GM19238 (cell line): ENCODE data around the gene CD1D.
"Not testable (repeated sequence)": the region's sequence is repeated elsewhere in the genome, so short reads cannot be mapped to it uniquely, and the experiment has no call there.

Source experiments
- DNase-seq: peaks from one replicate; pipeline ENCODE4 v3.0.0; 2011; ENCODE audit warnings: low spot score; ENCODE audit not compliant: insufficient read length

CD1D gene

DNA sequence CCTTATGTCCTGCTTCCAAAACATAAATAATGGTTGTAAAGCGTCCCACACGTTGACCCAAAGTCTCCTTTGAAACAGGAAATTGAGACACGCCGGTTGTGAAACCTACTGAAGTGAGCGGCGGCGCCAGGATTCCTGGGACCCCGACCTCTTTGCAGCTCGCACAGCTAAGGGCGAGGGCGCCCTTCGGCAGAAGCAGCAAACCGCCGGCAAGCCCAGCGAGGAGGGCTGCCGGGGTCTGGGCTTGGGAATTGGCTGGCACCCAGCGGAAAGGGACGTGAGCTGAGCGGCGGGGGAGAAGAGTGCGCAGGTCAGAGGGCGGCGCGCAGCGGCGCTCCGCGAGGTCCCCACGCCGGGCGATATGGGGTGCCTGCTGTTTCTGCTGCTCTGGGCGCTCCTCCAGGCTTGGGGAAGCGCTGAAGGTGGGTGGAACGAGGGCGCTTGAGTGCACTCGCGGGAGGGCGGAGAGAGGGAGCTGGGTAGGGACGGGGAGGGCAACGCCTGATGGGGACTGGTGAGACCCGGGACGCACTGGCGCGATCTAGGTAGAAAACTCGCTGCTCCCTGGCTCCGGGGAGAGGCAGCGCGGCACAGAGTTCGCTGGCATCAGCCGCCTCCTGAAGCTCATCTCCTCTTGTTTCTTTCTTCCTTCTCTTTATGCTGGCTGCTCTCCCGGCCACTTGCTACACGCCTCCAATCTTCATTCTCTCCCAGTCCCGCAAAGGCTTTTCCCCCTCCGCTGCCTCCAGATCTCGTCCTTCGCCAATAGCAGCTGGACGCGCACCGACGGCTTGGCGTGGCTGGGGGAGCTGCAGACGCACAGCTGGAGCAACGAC, at the start of gene CD1D:
TSS of gene CD1D (plus strand) at position 155 of the 836 bp plus-strand sequence. CDS start at position 362, 207 bp downstream.
- DNase-seq, result peak; percentile 31

DNA sequence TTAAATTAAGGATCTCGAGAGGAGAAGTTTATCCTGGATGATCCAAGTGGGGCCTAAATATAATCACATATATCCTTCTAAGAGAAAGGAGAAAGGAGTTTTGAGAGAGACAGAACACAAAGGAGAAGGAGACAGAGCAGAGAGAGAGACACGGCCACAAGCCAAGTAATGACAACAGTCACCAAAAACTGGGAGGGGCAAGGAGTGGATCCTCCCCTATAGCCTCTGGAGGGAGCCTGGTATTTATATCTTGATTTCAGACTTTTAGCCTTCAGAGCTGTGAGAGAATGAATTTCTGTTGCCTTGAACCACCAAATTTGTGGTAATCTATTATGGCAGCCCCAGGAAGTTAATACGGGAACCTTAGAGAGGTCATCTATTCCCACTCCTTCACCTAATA, 49.5 kb upstream of the CD1D start:
- DNase-seq, result no peak

DNA sequence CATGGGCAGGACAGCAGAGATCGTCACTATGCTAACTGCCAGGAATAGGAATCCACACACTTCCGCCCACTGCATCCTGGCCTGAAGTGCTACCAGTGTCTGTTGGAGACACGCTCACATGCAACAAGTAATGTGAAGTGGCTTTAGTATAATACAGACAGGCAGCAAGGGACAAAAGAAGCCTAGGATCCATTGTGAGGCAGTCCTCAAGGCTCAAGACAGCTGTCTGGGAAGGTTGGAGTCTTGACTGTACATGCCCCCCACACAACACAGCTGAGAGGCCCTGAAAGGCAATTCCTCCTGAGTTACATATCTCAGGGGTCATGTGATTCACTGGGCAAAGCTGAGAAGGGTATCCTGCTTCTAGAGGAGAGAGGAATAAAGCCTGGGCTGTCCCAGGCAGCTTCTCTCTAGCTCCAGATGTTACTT, 39.9 kb upstream of the CD1D start:
- DNase-seq, result no peak

- DNase-seq, result no peak
Observed at GRCh38 chr1:158145173-158145719, 35.4 kb upstream of the CD1D start.

- DNase-seq, result no peak
Observed at GRCh38 chr1:158146165-158146564, 34.5 kb upstream of the CD1D start.

DNA sequence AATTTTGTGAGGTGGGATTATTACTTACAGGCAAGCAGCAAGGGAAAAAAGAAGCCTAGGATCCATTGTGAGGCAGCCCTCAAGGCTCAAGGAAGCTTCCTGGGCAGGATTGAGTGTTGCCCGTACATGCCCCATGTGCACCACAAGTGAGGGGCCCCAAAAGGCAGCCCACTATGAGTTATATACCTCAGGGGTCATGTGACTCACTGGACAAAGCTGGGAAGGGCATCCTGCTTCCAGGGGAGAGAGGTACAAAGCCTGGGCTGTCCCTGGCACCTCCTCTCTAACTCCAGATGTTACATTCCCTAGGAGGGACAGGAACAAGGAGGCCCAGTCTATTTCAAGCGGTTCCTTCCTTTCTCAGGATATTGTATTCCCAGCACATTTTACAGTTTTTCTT, 34.0 kb upstream of the CD1D start:
- no peak for DNase-seq

DNA sequence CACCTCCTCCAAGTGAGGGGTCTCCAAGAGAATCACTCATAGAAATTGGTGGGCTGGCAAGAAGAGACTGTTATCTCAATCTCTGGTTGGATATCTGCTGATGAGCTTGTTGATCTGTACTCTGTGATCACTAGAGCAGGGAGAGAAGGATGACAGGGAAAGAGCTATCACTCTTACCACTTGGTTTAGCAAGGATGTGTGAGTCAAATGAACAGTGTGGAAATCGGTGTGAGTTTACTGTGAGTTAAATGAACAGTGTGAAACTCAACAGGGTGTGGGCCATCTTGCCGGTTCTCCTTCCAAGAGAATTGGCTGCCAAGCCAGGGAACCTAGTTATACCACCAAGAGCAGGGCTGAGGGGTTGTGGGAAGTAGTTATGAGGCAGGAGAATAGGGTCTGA, 33.3 kb upstream of the CD1D start:
- DNase-seq, result no peak

GRCh38 chr1:158147869-158148268, 32.8 kb upstream of the CD1D start:
- DNase-seq, result no peak

DNA sequence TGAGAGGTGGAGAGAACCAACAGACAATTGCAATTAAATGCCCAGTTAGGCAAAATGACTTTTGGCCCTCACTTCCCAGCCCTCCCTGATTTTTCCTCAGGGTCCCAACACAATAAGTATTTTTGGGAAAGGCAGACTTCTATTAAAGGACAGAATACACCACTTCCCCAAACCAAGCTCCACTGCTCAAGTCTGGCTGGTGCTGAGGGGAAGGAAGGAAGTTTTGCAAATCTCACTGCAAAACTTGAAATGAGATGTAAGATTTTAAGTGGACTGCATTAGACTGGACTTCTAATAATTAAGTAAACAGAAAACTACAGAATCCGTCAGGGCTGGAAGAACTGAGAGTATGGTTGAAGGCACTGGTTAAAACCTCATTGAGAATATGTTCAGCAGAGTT, 32.2 kb upstream of the CD1D start:
- DNase-seq, result no peak

- DNase-seq, result no peak
Observed at GRCh38 chr1:158149175-158149574, 31.5 kb upstream of the CD1D start.

- peak; percentile 60 for DNase-seq
Observed at GRCh38 chr1:158149577-158150269, 31.0 kb upstream of the CD1D start.

DNA sequence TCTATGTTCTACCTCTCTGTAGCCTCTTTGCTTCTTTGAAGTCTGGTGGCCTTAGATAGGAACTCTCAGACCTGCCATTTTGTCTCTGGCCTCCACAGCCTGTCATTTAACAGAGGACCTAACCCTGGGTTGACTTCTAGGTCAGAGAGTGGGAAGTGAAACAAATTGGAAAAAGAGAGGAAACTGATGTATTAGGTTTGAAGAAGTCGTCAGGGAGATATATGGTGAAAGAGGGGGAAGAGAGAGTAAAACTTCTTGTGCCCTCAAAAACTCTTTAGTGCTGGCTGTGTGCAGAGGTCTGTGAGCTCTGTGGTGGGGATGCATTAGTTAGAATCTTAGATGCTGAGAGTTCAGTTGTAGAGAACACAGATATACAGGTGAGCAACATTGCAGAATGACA, 30.2 kb upstream of the CD1D start:
- DNase-seq, result no peak

- DNase-seq, result no peak
Observed at GRCh38 chr1:158153179-158153578, 27.5 kb upstream of the CD1D start.

DNA sequence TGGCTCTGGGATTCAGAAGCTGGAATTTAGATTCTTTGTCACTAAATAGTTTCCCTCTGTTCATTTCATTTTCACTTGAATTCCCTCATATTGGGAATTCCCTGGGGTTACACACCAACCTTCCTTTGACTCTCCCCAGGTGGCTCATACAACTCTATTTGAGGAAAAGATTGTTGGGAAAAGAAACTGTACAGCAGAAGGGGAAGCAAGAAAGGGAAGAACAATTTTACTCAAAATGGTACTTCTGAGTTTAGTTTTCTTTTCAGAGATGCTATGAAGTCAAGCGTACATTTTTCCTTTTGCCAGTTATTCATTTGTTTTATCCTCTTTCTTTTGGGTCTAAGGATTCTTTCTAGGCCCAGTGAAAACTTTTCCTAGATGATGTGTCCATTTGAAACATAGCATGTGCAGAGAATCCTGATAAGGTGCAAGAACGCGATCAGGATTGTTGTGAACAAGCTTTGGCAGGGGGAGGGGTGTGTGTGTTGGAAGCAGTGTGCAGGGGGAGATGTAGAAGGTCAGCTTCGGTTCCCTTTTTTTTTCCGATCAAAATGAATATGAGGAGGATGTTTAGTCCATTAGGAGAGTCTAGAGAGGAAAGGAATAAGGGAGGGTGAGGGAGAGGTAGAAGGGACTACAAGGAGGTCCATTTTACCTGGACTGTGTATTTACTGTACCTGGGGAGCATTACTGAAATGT, 26.8 kb upstream of the CD1D start:
- no peak for DNase-seq

GRCh38 chr1:158154501-158154900, 26.2 kb upstream of the CD1D start:
- DNase-seq, result no peak

GRCh38 chr1:158155673-158156072, 25.0 kb upstream of the CD1D start:
- no peak for DNase-seq

DNA sequence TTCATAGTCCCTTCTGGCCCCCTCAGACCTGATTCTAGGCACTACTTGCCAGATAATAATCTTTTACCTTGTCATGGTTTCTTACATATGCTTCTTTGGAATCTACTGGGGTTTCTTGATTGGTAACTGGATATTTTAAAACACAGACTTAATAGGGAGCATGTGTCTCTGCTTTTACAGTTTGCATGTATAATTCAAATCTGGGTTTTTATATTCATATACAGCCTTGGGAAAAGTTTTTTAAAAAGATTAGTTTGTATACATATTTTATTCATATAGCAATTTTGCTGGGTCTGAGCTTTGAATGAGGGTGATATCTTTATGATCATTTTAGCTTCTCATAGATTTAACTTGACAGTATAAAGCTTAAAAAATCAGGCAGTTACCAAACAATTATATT, 21.1 kb upstream of the CD1D start:
- DNase-seq, result no peak

GRCh38 chr1:158161446-158161845, 19.2 kb upstream of the CD1D start:
- DNase-seq, result no peak

- DNase-seq, result peak; percentile 35
Observed at GRCh38 chr1:158163000-158163947, 17.4 kb upstream of the CD1D start.

GRCh38 chr1:158169105-158169504, 11.6 kb upstream of the CD1D start:
- DNase-seq, result no peak

GRCh38 chr1:158175915-158176314, 4.8 kb upstream of the CD1D start:
- not testable (repeated sequence) for DNase-seq
